GM19324 (cell line): Measurements from ENCODE around the gene RTN1.

Experiments used
- ATAC-seq: cut with Tn5 transposase; IDR thresholded peaks from one replicate; pipeline ENCODE4 v1.9.1; 2021; ENCODE audit warnings: mild to moderate bottlenecking, moderate library complexity; ENCODE audit not compliant: unreplicated experiment, low FRiP score

Gene RTN1

GRCh38 chr14:59811815-59812214 lies 58.8 kb downstream of the RTN1 start:
- ATAC-seq = no peak

- ATAC-seq = no peak
Measured at GRCh38 chr14:59811073-59811472, 59.5 kb downstream of the RTN1 start.

- ATAC-seq = no peak
Measured at GRCh38 chr14:59803052-59803540, 67.5 kb downstream of the RTN1 start.

- no peak for ATAC-seq
Measured at GRCh38 chr14:59788176-59788575, 82.4 kb downstream of the RTN1 start.

GRCh38 chr14:59787045-59787674 lies 83.4 kb downstream of the RTN1 start:
- no peak for ATAC-seq

- no peak for ATAC-seq
Measured at GRCh38 chr14:59785629-59786028, 84.9 kb downstream of the RTN1 start.

- no peak for ATAC-seq
Measured at GRCh38 chr14:59782760-59783159, 87.8 kb downstream of the RTN1 start.

- ATAC-seq = no peak
Measured at GRCh38 chr14:59777006-59777579, 93.5 kb downstream of the RTN1 start.

- no peak for ATAC-seq
Measured at GRCh38 chr14:59776468-59776867, 94.1 kb downstream of the RTN1 start.

- no peak for ATAC-seq
Measured at GRCh38 chr14:59772233-59772632, 98.3 kb downstream of the RTN1 start.

GRCh38 chr14:59771577-59771976 lies 99.0 kb downstream of the RTN1 start:
- no peak for ATAC-seq

- ATAC-seq = no peak
Measured at GRCh38 chr14:59769586-59769985, 101.0 kb downstream of the RTN1 start.

- no peak for ATAC-seq
Measured at GRCh38 chr14:59768855-59769375, 101.7 kb downstream of the RTN1 start.

- ATAC-seq = no peak
Measured at GRCh38 chr14:59761851-59762250, 108.7 kb downstream of the RTN1 start.

- no peak for ATAC-seq
Measured at GRCh38 chr14:59755409-59756135, 115.0 kb downstream of the RTN1 start.

- ATAC-seq = no peak
Measured at GRCh38 chr14:59754256-59754655, 116.3 kb downstream of the RTN1 start.

- no peak for ATAC-seq
Measured at GRCh38 chr14:59753512-59753911, 117.1 kb downstream of the RTN1 start.

- no peak for ATAC-seq
Measured at GRCh38 chr14:59751578-59751977, 119.0 kb downstream of the RTN1 start.

GRCh38 chr14:59739794-59740193 lies 130.8 kb downstream of the RTN1 start:
- ATAC-seq = no peak

GRCh38 chr14:59728304-59728703 lies 142.3 kb downstream of the RTN1 start:
- no peak for ATAC-seq

- ATAC-seq = no peak
Measured at GRCh38 chr14:59727073-59727661, 143.4 kb downstream of the RTN1 start.
